Measurements from ENCODE around the gene AMPD2.
"Not testable (repeated sequence)": the region's sequence is repeated elsewhere in the genome, so short reads cannot be mapped to it uniquely, and the experiment has no call there.

The AMPD2 gene

DNA sequence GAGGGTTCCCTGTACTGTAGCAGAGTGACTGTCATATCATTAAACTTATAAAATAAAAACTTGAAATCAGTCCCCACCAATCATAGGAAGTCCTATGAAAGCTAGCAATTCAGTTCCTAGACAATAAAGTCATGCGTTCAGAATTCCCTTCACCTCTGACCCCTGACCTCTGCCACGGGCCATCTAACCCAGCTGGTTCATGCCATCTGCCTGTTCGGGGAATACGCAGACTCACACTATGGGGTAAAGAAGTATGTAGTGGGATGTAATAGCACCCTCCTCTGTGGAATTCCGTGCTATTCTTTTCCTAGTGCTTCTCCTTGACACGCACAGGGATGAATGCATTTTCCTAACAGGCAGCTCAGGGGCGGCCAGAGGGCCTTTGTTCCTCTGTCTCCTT, 38.3 kb downstream of the AMPD2 start:
- DNase-seq (ENCODE audit: insufficient read length, low spot score) (no peak), FAIRE-seq (no peak)
- TF ChIP-seq POLR2A (IDR thresholded peaks at IDR 0.05; ENCODE audit: low read depth, low read length) = no peak

DNA sequence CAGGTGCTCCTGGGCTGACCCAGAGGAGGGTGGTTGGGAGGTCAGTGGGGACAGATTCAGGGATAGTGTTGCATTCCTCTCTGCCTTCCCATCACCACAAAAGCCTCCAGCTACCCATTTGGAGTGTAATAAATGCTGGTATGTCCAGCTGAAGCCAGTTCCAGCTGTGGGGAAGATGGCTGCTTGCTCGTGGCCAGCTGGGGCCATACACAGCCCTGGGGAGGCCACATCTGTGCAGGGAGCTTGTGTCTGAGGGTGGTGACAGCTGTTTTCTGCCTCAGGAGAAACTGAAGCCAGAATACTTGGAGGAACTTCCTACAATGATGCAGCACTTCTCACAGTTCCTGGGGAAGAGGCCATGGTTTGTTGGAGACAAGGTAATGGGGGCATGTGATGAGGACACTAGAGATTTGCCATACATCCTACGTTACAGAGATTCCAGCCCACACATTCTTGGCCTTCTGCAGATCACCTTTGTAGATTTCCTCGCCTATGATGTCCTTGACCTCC, 39.0 kb downstream of the AMPD2 start:
- no peak for DNase-seq (ENCODE audit: insufficient read length, low spot score)
- no peak for FAIRE-seq
- TF ChIP-seq POU2F2 (IDR thresholded peaks at IDR 0.05; ENCODE audit: low read depth, low read length) (no peak), PAX5 (IDR thresholded peaks at IDR 0.05; ENCODE audit: insufficient read depth, low read length, severe bottlenecking) (no peak), SPI1 (IDR thresholded peaks at IDR 0.05; ENCODE audit: low read depth, low read length) (no peak), TAF1 (IDR thresholded peaks at IDR 0.05; ENCODE audit: low read depth, low read length) (no peak), POLR2AphosphoS5 (IDR thresholded peaks at IDR 0.05; ENCODE audit: low read depth, low read length) (no peak), POLR2A (IDR thresholded peaks at IDR 0.05; ENCODE audit: low read depth, low read length) (no peak)

DNA sequence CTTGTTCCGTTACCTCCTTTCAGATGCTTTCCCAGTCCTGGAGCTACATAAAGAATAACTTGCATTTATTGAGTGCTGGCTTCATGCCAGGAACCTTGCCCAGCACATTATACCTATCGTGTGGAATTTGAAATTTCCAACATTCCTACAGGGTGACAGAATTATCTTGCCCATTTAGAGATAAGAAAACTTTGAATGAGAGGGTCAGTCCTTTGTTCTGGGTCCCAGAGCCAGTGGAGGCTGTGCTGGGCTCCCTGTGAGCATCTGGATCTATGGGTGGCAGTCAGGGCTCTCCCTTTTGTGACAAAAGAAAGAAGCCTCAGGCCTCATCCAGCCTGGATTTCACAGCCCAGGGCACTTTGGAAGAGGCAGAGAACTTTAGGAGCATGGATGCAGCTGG, 39.5 kb downstream of the AMPD2 start:
- no peak for DNase-seq (ENCODE audit: insufficient read length, low spot score)
- TF ChIP-seq TAF1 (IDR thresholded peaks at IDR 0.05; ENCODE audit: low read depth, low read length) (no peak), POU2F2 (IDR thresholded peaks at IDR 0.05; ENCODE audit: low read depth, low read length) (no peak), PAX5 (IDR thresholded peaks at IDR 0.05; ENCODE audit: insufficient read depth, low read length, severe bottlenecking) (no peak), POLR2A (IDR thresholded peaks at IDR 0.05; ENCODE audit: low read depth, low read length) (no peak), POLR2AphosphoS5 (IDR thresholded peaks at IDR 0.05; ENCODE audit: low read depth, low read length) (no peak), SPI1 (IDR thresholded peaks at IDR 0.05; ENCODE audit: low read depth, low read length) (no peak)
- FAIRE-seq = no peak

DNA sequence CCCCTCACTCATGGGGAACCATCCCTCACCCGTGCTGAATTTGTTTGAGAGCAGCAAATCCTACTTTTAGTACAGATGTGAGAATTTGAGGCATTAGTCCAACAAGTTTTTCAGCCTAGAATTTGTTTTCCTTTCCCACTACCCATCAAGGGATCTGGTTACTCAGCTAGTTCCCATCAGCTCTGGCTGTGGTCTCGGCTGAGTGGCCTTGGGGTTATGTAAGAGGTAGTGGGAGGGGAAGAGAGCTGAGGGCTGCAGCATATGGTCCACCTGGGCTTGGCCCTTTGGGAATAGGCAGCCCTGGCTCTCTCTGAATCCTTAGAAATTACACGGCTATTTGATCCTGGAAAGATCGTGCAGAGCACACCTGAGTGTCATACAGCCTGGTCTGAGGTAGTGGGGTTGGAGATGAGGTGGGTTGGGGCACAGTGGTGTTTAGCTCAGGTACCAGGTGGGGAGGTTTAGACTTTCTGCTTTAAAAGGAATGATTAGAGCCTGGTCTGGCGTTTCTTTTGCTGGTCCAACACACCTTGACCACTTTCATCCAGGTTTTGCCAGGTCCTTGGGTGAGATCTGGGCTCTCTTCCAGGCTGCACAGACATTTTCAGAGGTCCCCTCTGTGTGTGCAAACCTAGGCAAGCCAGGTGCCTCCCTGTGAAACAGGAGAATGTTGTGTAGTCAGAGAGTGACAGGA, 40.5 kb downstream of the AMPD2 start:
- DNase-seq (ENCODE audit: insufficient read length, low spot score) (no peak), FAIRE-seq (no peak)
- no peak for TF ChIP-seq POLR2A (IDR thresholded peaks at IDR 0.05; ENCODE audit: low read depth, low read length)
- no peak for TF ChIP-seq SPI1 (IDR thresholded peaks at IDR 0.05; ENCODE audit: low read depth, low read length)
- no peak for TF ChIP-seq PAX5 (IDR thresholded peaks at IDR 0.05; ENCODE audit: insufficient read depth, low read length, severe bottlenecking)
- no peak for TF ChIP-seq TAF1 (IDR thresholded peaks at IDR 0.05; ENCODE audit: low read depth, low read length)
- no peak for TF ChIP-seq POLR2AphosphoS5 (IDR thresholded peaks at IDR 0.05; ENCODE audit: low read depth, low read length)
- no peak for TF ChIP-seq POU2F2 (IDR thresholded peaks at IDR 0.05; ENCODE audit: low read depth, low read length)

DNA sequence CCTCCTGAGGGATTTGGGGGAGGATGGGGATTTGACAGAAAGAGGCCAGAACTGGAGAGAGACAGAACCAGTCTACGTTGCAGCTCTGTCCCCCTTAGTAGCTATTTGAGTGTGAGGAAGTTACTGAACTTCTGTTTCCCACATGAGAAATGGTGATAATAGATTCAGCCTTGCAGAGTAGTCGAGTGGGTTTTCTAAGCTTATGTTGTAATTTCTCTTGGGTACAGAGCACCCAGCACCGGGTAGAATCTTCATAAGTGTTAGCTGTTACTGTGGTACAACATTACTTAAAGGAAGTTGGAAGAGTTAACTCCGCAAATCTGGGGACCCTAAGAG, 41.0 kb downstream of the AMPD2 start:
- FAIRE-seq = not testable (repeated sequence)

DNA sequence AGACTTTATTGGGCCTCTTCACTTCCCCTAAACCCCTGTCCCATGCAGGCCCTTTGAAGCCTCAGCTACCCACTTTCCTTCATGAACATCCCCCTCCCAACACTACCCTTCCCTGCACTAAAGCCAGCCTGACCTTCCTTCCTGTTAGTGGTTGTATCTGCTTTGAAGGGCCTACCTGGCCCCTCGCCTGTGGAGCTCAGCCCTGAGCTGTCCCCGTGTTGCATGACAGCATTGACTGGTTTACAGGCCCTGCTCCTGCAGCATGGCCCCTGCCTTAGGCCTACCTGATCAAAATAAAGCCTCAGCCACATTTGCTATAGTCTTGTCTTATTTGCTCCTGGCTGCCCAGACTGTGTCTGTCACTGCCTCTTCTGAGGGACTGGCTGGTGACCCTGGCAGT, 41.8 kb downstream of the AMPD2 start:
- no peak for FAIRE-seq
- TF ChIP-seq POLR2A (IDR thresholded peaks at IDR 0.05; ENCODE audit: low read depth, low read length) (no peak), POLR2AphosphoS5 (IDR thresholded peaks at IDR 0.05; ENCODE audit: low read depth, low read length) (no peak), TAF1 (IDR thresholded peaks at IDR 0.05; ENCODE audit: low read depth, low read length) (no peak), POU2F2 (IDR thresholded peaks at IDR 0.05; ENCODE audit: low read depth, low read length) (no peak), SPI1 (IDR thresholded peaks at IDR 0.05; ENCODE audit: low read depth, low read length) (no peak), PAX5 (IDR thresholded peaks at IDR 0.05; ENCODE audit: insufficient read depth, low read length, severe bottlenecking) (no peak)
- DNase-seq (ENCODE audit: insufficient read length, low spot score) = no peak

More for the DNA sequence above, 41.0 kb downstream of the AMPD2 start:
- DNase-seq (ENCODE audit: insufficient read length, low spot score) = not testable (repeated sequence)

DNA sequence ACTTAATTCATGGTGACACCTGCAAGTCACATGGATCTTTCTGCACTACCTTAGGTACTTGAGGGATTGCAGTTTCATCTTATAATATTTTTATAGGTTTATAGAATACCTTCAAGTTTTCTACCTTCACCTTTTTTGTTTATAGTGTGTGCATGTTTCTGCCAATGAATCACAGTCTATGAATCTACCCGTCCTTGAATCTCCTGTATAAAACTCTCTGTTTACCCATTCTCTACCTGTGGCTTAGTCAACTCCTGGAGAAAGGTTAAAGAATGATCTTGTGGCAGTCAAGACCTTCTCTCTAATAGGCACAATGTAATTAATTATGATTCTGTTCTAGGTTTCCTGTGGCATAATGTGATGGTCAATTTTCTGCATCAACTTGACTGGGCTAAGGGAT, 45.0 kb downstream of the AMPD2 start:
- TF ChIP-seq POU2F2 (IDR thresholded peaks at IDR 0.05; ENCODE audit: low read depth, low read length) (no peak), TAF1 (IDR thresholded peaks at IDR 0.05; ENCODE audit: low read depth, low read length) (no peak), PAX5 (IDR thresholded peaks at IDR 0.05; ENCODE audit: insufficient read depth, low read length, severe bottlenecking) (no peak), POLR2AphosphoS5 (IDR thresholded peaks at IDR 0.05; ENCODE audit: low read depth, low read length) (no peak), SPI1 (IDR thresholded peaks at IDR 0.05; ENCODE audit: low read depth, low read length) (no peak), POLR2A (IDR thresholded peaks at IDR 0.05; ENCODE audit: low read depth, low read length) (no peak)
- DNase-seq (ENCODE audit: insufficient read length, low spot score) = no peak
- FAIRE-seq = no peak

DNA sequence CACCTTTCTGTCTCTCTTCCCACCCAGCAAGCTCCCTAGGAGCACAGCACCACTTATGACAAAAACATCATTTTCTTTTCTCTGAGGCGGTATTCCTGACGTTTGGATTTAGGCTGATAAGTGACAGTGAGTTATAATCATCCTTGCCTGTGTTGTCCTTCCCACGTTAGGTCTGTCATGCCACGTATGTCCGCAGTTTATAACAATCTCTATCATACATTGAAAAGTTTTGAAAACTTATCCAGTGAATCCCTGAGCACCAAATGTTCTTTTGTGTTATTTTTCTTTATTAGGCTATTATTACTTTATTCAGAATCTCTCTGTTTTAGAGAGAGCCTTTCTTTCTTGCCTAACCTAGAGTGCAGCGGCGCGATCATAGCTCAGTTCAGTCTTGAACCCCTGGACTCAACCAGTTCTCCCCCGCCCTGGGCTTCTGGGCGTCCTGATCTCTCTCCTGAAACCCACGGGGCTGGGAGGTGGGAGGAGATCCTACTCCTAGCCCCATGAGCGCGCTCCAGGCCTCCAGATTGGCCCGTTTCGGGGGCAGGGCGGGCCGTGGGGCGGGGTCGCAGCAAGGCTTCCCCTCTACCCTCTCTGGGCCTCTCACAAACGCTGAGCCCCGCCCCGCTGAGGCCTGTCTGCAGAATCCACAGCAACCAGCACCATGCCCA, 48.0 kb downstream of the AMPD2 start, which contains the start of gene GSTM2:
Gene GSTM2, plus strand, starts transcription at position 606 of the 671 bp plus-strand sequence. Its CDS starts 59 bp downstream, at position 665.
- FAIRE-seq = peak; percentile 64
- TF ChIP-seq POU2F2 (IDR thresholded peaks at IDR 0.05; ENCODE audit: low read depth, low read length) (no peak), POLR2AphosphoS5 (IDR thresholded peaks at IDR 0.05; ENCODE audit: low read depth, low read length) (no peak), POLR2A (IDR thresholded peaks at IDR 0.05; ENCODE audit: low read depth, low read length) (no peak), SPI1 (IDR thresholded peaks at IDR 0.05; ENCODE audit: low read depth, low read length) (no peak), TAF1 (IDR thresholded peaks at IDR 0.05; ENCODE audit: low read depth, low read length) (no peak), PAX5 (IDR thresholded peaks at IDR 0.05; ENCODE audit: insufficient read depth, low read length, severe bottlenecking) (no peak)
- DNase-seq (ENCODE audit: insufficient read length, low spot score) = peak; percentile 74

DNA sequence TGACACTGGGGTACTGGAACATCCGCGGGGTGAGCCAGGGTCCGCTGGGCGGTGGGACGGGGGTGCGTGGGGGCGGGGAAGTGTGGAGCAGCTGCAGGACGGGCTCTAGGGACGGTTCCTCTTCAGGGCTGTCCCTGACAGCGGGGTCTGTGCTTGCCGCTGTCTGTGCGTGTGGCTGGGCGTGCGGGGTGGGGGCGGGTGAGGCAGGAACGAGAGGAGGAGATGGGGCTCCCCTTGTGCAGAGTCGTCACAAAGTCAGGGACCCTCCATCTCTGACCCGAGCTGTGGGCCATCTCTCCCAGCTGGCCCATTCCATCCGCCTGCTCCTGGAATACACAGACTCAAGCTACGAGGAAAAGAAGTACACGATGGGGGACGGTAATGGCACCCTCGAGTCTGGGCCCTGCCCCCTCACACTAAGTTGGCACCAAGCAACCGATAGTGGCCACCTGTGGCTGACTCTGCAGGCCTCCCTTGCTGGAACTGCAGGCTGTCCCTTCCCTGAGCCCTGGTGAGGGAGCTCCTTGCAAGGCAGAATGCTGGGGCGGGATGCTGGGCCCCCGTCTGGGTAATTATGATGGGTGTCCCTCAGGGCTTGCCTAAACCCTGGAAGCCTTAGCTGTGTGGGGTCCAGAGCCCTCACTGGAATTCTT, 48.6 kb downstream of the AMPD2 start:
- TF ChIP-seq SPI1 (IDR thresholded peaks at IDR 0.05; ENCODE audit: low read depth, low read length) (no peak), PAX5 (IDR thresholded peaks at IDR 0.05; ENCODE audit: insufficient read depth, low read length, severe bottlenecking) (no peak), POLR2A (IDR thresholded peaks at IDR 0.05; ENCODE audit: low read depth, low read length) (no peak)
- FAIRE-seq (no peak), DNase-seq (ENCODE audit: insufficient read length, low spot score) (no peak)
